ENCODE measurements around the gene PDE5A.

PDE5A gene

DNA sequence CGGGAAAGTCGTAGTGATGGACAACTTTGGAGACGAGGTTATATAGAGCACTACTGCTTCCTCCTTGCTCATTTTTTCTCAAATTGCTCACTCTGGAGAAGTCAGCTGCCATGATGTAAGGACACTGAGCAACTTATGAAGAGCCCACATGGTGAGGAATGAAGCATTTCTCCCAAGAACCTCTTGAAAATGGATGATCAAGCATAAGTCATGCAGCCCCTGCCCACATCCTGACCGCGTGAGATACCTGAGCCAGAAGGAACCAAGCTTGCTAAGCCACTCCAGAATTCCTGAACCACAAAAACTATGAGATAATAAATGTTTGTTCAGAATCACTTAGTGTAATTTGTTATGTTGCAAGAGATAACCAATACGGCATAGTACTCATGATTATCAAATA is 42.8 kb downstream of the PDE5A start:
- DNase-seq (ENCODE audit: low read depth in 2 of 2), result no peak

GRCh38 chr4:119581190-119581873 is 47.3 kb downstream of the PDE5A start:
- no peak for DNase-seq (ENCODE audit: low read depth in 2 of 2)

GRCh38 chr4:119580293-119580692 is 48.3 kb downstream of the PDE5A start:
- DNase-seq (ENCODE audit: low read depth in 2 of 2), result no peak

GRCh38 chr4:119579823-119580222 is 48.8 kb downstream of the PDE5A start:
- no peak for DNase-seq (ENCODE audit: low read depth in 2 of 2)

DNA sequence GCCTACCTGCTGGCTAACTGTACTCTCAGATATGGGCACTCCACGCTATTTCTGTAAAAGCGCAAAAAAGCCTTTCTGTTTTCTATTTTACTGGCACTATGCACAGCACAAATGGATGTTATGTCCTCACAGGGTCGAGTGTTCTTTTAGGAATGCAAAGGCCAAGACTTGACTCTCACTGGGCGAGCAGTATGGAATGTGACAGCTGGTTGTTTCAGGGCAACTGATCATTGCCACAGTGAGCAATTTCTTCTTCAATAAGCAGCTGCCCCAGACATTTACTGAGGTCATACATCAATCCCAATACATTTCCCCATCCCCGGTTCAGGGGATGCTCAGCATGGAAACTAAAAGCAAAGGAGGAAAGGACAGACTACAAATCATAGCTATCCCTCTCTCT is 58.2 kb downstream of the PDE5A start:
- DNase-seq (ENCODE audit: low read depth in 2 of 2), result no peak

DNA sequence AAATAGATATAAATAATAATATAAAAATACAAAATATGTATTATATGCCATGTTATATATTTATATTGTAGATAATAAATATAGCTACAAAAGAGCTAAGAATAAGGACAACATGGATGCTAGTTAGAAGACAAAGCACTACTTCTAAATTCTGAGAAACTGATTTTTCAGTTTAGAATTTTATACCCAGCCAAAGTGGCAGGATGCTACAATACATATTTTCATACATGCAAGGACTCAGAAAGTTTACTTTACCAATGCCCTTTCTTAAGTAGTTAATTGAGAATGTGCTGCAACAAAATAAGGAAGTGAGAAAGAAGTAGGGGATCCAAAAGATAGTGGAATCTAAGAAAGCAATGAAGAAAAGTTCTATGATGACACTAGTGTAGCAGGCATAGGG is 64.5 kb downstream of the PDE5A start:
- no peak for DNase-seq (ENCODE audit: low read depth in 2 of 2)

DNA sequence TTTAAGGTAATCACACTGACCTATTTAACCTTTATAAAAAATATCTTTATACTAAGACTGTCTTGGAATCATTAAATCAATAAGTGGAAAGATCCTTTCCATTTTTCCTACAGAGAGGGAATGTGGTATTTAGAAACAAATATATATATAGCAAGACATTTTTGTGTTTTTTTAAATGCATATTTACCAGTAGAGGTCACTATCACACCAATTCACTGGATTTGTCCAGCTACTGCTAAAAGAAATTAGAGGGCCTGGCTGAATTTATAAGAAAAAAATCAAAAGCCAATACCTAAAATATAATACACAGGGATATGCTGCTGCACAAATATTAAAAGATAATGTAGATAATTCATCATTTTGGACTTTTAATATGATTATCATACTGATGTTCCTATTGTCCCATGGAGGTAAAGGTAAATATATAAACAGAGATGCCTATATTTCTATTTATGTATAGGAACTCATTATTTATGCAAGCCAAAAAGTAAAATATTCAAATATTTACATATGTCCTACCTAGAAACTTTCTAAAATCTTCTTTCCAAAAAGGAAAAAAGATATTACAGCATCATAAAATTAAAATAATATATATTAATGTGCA is 69.5 kb downstream of the PDE5A start:
- no peak for DNase-seq (ENCODE audit: low read depth in 2 of 2)

DNA sequence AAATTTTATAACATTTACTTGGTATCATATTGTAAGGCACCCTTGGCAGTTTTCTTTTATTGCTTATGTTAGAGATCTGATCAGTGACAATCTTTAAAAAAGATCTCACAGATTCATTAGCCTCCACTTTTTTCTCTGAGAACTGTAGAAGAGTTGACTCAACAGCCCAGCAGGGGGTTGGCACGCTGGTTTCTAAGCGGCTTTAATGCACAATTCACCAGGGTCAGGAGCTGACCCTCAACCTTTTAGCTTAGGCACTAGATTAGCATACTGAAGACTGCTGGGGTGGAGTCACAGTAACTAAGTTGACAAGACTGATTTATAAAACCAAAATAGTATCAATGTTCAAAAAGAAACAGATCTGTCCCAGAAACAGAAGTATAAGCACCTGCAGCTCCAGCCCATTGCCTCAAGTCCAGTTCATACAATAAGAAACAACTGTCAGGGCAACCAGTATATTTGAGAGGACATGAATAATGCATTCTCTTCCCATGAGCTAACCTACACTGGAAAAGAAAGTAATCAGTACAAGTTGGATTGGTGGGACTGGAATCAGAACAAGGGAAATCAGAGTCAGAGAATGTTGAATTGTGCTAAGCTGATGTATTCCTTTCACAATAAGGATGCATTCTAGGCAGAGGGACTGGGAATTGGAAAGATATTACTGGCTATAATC is 77.6 kb downstream of the PDE5A start:
- no peak for DNase-seq (ENCODE audit: low read depth in 2 of 2)

GRCh38 chr4:119549639-119550038 is 79.0 kb downstream of the PDE5A start:
- DNase-seq (ENCODE audit: low read depth in 2 of 2), result no peak

- DNase-seq (ENCODE audit: low read depth in 2 of 2), result no peak
Measured at GRCh38 chr4:119543779-119544178, 84.8 kb downstream of the PDE5A start.

GRCh38 chr4:119543187-119543586 is 85.4 kb downstream of the PDE5A start:
- no peak for DNase-seq (ENCODE audit: low read depth in 2 of 2)

DNA sequence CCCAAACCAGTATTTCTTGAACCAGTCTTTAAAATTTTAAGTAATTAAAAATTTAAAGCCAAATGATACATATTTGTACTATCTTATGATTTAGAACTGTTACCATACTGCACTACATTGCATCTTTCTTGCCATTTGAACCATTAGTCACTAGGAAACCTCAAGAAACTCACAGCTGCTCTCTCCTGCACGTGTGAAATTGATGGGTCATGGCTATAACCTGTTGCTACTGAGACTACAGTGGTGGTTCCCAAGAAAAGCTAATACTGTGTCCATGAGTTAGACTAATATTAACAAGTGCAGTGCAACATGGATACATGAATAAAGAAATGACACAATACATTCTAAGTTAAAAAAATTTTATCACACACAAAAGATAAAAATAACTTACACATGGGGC is 88.4 kb downstream of the PDE5A start:
- DNase-seq (ENCODE audit: low read depth in 2 of 2), result no peak

DNA sequence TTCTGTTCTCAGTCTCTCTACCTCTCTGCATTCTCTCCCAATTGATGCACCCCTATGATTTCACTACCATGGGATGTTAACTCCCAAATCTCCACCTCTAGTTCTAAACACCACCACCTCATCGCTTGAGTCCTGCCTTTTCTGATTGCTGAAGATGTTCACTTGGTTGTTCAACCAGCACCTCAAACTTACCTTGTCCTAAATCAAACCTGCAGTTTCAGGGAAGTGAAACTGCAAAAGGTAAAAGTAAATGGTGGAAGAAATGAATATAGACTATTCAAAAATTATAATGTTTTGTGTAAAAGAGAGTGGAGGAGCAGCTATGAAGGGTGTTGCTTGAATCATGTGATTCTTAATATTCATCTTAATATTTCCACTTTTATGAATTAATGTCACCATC is 91.0 kb downstream of the PDE5A start:
- DNase-seq (ENCODE audit: low read depth in 2 of 2), result no peak

DNA sequence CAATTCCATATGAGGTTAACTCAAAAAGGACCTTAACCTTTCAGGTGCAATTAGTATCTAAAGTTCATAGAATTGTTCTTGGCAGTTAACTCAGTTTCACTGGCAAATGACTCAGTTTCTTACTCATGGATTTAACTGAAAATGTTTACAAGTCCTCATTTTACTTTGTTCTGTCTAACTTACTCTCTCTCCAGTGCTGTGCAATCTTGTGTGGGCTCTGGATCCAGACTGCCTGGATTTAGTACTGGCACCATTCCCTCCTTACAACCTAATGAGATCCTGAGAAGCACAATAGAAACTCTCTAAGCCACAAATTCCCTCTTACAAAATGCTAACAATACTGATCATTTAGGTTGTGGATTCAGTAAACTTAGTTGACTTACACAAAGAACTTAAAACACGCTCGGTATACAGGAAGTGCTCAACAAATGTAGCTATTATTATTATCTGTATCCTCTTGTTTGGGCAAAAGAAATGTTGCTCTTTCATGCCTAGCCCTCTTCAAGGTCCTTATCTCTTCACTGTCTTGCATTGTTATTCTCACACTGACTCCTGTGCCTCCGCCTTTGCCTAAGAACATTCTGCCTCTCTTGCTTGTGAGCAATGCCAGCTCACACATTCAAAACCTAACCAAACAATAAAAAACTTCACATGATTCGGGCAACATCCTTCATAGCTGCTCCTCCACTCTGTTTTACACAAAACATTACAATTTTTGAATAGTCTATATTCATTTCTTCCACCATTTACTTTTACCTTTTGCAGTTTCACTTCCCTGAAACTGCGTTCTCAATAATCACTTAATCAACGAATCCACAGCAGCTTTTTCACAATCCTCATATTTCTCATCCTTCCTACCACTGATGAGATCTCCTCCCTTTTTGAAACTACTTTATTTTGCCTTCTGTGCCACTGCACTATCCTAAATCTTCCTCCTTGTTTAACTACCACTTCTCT is 91.8 kb downstream of the PDE5A start:
- no peak for DNase-seq (ENCODE audit: low read depth in 2 of 2)

DNA sequence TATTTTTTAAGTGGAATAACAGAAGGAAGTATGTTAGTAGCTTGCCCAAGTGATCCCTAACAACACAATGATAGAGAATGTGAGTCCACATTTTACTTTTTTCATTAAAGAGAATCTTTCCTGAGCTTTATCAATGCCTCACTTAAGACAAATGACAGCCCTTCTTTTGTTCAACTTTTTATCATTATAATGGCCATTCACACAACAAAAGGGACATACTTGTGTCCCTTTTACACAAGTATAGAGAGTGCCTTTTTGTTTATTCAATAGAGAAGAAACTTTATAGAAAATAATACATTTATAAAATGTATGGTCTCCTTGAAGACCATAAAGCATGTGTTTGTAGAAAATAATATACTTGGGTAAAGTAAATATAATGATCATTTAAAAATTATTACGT is 96.3 kb downstream of the PDE5A start:
- DNase-seq (ENCODE audit: low read depth in 2 of 2), result no peak

DNA sequence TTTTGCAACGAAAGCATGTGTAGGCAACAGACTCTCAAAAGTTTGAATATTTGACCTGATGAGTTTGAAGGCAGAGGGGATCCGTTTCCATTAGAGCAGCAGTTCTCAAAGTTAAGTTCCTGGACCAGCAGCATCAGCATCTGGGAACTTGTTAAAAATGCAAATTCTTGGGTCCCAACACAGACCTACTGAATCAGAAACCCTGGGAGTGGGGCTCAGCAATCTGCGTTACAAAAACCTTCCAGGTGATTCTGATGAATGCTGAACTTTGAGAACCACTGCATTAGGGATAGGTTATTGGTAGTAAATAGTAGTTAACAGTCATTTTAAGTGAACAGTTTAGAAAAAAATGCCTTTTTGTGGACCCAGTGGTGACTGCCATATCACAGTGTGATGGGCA is 98.8 kb downstream of the PDE5A start:
- no peak for DNase-seq (ENCODE audit: low read depth in 2 of 2)

DNA sequence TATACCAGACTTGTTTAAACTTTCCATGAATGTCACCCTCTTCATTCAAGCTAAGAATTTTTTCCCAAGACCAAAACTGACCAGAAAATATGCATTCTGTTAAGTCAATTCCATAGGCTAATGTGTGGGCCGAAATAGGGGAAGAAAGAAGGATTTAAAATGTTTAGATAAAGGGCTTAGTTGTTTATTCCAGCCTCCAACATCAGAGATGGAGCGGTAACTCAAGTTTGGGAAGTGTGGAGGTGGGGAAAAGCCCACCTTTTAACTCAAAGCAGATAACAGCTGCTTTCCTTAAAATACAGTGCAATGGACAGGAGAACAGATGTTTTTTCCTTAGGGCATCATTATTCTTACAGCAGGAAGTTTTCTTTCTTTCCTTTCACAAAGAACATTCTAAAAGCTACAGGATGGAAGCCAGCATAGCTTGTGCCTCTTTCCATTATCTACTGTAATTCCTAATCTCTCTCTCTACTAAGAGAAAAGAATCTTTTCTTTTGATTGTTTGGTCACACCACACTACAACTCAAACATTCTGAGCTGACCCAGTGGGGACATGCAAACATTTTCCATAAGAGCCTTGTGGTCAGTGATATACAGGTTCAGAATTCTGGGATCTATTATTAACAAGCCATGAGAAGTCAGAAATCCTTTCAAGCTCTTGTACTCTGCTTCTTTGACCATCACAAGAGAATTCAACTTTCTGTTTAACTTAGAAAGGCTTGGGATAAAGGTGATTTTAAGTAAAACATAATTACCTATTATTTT is 101.6 kb downstream of the PDE5A start:
- no peak for DNase-seq (ENCODE audit: low read depth in 2 of 2)

DNA sequence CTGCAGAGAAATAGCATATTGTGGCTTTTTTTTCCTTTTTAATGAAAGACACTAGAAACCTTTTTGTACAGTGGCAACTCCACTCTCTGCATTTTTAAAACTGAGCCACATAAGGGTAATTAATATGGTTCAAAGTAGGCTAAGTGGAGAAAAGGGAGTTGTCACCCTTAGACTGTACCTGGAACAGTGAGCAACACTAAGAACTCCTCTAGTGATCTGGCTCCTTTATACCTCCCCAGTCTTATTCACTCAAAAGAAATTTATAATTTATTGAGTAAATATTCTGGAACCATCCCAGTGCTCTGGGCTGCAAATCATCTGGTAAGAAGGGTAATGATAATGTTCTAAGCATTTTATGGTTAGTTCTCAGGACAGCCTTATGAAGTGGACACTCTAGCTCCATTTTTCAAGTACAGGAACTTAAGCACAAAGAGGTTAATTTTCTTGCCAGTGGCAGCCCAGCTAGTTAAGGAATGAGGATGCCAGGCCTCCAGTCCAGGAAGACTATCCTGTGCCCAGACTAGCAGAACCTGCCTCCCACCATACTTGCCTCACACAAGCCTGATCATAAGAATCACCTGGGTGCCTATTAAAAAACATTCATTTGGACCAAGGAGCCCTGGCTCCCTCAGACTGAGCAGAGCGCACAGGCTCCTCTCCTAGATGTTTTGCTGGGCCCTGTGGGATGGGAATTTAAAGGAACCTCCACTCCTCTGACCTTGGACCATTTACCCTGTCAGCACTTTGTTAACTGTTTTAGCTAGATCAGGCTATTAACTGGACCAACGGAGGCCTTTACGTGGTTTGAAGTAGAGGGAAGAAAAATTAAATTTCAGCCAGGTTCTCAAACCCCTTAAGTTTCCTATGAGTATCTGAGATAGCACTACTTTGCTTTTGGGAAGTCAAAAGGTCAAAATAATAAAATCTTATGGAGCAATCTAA is 102.6 kb downstream of the PDE5A start:
- no peak for DNase-seq (ENCODE audit: low read depth in 2 of 2)

DNA sequence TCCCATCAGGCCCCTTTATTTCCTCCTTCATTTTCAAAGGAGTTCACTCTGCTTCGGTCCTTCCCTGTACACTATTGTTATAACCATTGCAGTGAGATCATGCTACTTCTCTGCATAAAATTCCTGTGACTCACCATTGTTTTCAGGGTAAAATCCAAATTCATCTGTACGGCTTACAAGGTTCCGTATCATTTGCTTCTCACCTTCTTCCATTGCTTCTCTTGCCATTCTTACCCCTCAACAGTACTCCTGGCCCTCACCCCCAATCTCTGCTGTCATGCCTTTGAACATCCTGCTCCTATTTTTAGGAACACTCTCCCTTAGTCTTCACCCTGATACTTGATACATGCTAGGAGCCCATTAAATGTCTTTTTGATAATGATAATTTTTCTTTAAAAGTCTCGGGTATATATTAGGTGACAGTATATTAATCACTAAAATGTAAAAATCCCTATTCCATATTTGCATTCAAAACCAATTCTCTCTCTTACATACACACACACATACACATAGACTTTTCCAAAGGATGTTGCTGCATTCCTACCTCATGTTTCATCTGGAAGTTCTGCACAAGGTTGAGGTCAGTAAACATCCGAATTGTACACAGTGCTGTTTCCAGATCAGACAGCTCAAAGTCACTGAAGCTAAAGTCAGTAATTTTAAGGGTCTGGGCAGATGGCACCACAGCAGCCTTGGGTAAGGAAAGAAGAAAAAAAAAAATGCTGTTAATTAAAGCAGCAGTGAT is 103.4 kb downstream of the PDE5A start:
- no peak for DNase-seq (ENCODE audit: low read depth in 2 of 2)

DNA sequence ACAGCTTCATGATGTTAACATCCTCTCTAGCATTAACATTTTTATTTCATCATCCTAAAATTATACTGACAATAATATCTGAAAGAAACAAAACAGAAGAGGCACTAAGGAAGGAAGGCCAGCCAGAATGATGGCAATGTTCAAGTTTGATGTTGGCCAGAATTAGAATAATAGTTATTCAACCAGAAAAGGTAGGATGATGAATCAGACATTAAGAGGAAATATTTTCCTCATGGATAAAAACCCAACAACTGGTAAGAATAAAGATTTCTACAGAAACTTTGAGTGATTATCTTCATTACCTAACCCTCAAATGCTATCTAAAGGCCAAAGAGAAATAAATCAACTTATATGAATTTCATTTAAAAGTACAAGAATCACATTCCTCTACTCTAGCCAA is 105.2 kb downstream of the PDE5A start:
- no peak for DNase-seq (ENCODE audit: low read depth in 2 of 2)

Measured in stimulated activated CD4-positive, alpha-beta T cell treated with anti-CD3 and anti-CD28 coated beads, Interleukin-4, amount 100 ng/mL, for 48 hours (primary cell).